Sigmoid colon (tissue), 7 donors: ENCODE measurements around the gene ZNF443. TPM values are rescaled to one million over a fixed set of nuclear protein-coding genes. Genes with fewer than 3 reads are reported as not detected.
A peak's percentile ranks its signal among the peaks of the same experiment; 100 is the strongest.

ENCODE experiments used
- DNase-seq: peaks from one replicate; pipeline ENCODE4 v3.0.0-alpha.2; 2019
- H3K27ac ChIP-seq, 4 donors: fragments of 200-600 bp; sonication (generic); one replicate each; pipeline ENCODE4 v1.5.1; 2016 to 2019; ENCODE audit warnings: mild to moderate bottlenecking in 1 of 4
- H3K27me3 ChIP-seq, 3 donors: fragments of 200-600 bp; sonication (generic); one replicate each; pipeline ENCODE4 v1.5.1; 2019; ENCODE audit warnings: mild to moderate bottlenecking in 1 of 3
- H3K36me3 ChIP-seq, 4 donors: fragments of 200-600 bp; sonication (generic); one replicate each; pipeline ENCODE4 v1.5.1; 2016 to 2019
- H3K4me1 ChIP-seq, 4 donors: fragments of 200-600 bp; sonication (generic); one replicate each; pipeline ENCODE4 v1.5.1; 2017 to 2019
- H3K4me3 ChIP-seq, 4 donors: fragments of 200-600 bp; sonication (generic); one replicate each; pipeline ENCODE4 v1.5.1; 2017 to 2019; ENCODE audit warnings: mild to moderate bottlenecking in 2 of 4, moderate library complexity in 1 of 4
- H3K9me3 ChIP-seq, 4 donors: fragments of 200-600 bp in 3 of 4; sonication (generic) in 3 of 4; one replicate each; pipeline versions ENCODE4 v1.5.1 to v1.6.1; 2013 to 2019
- CTCF ChIP-seq, 4 experiments: fragments of 450-650 bp in 3 of 4; fragments of 200-600 bp in 1 of 4; IDR thresholded peaks; one replicate each; pipeline ENCODE4 v1.5.1; 2016 to 2019; ENCODE audit warnings: antibody characterized with exemption in 4 of 4, mild to moderate bottlenecking in 3 of 4, moderate library complexity in 2 of 4
- EP300 ChIP-seq, 4 donors: sonication (generic); formaldehyde crosslinking; IDR thresholded peaks; one replicate each; pipeline ENCODE4 v1.6.1; 2017; ENCODE audit warnings: antibody characterized with exemption in 4 of 4
- POLR2A ChIP-seq, 2 donors: fragments of 450-650 bp; IDR thresholded peaks; one replicate each; pipeline ENCODE4 v1.6.1; 2016; ENCODE audit warnings: antibody characterized with exemption in 2 of 2, mild to moderate bottlenecking in 2 of 2, moderate library complexity in 2 of 2
- POLR2AphosphoS5 ChIP-seq, 4 donors: sonication (generic); formaldehyde crosslinking; IDR thresholded peaks; one replicate each; pipeline ENCODE4 v1.6.1; 2017; ENCODE audit warnings: antibody characterized with exemption in 4 of 4
- WGBS, 2 donors: extraction: QIAGEN DNeasy Blood & Tissue Kit; methylation state at CpG; one replicate each; pipeline ENCODE4 v1.1.7; 2013; 5-methylcytosine and 5-hydroxymethylcytosine counted together
- intact Hi-C: fragments of 100-400 bp; cut with DNase I; formaldehyde crosslinking; loops from one replicate; pipeline ENCODE4 v1.15.1; 2023
- polyA plus RNA-seq, 3 donors: library from polyadenylated mRNA; stranded (reverse); fragments of 200-250 nt; gene quantifications; one replicate each; pipeline ENCODE4 v1.2.3, GENCODE V29; 2013
- total RNA-seq, 4 donors: library from RNA; depleted of rRNA; stranded (reverse); fragments of >200 nt; gene quantifications; one replicate each; pipeline ENCODE4 v1.1.0, GENCODE V29; 2016
- donor health status: healthy with polysubstance abuse.
- donor health status: Bipolar disorder and iron deficiency.
- donor health status: healthy.

Gene ZNF443
- total and polyA plus RNA-seq, 7 donors, result 2.3 to 5.6 (median 3.2) TPM

- no peaks in the 10 kb centered on the region for H3K27me3 ChIP-seq
- 0% methylated on average over 53 of the region's 53 CpGs for WGBS, 2 donors
- H3K4me3 ChIP-seq, result peak within 1 kb of the TSS; percentile 78 to 97 (median 83)
- H3K4me1 ChIP-seq, result peaks cover 0 to 22% (median 9%) of the 10 kb centered on the region in 4 donors
- intact Hi-C loops, result loop anchor here (2.0 kb wide), 2 partner anchors 42 to 66 kb away; partner anchors contain the start of gene ZNF564
- peak; percentile 94 for DNase-seq
- peak within 1 kb of the TSS; percentile 70 to 88 (median 80) for H3K27ac ChIP-seq
- no peaks in the 10 kb centered on the region for H3K9me3 ChIP-seq
- no peak for TF ChIP-seq EP300 (IDR thresholded peaks at IDR 0.05)
- TF ChIP-seq POLR2AphosphoS5 (IDR thresholded peaks at IDR 0.05), result peak in 3 of 4 donors; percentile 68 to 77 (median 76)
- TF ChIP-seq POLR2A (IDR thresholded peaks at IDR 0.05), result peak in 1 of 2 donors; percentile 56
- no peak for TF ChIP-seq CTCF (IDR thresholded peaks at IDR 0.05)
- no peaks in the 10 kb centered on the region for H3K36me3 ChIP-seq
Measured at GRCh38 chr19:12484371-12485051, 43.7 kb upstream of the ZNF443 start, which contains the start of gene ZNF709. Gene ZNF709 (minus strand): TSS chr19:12484816. CDS start chr19:12484657, 159 bp downstream.

DNA sequence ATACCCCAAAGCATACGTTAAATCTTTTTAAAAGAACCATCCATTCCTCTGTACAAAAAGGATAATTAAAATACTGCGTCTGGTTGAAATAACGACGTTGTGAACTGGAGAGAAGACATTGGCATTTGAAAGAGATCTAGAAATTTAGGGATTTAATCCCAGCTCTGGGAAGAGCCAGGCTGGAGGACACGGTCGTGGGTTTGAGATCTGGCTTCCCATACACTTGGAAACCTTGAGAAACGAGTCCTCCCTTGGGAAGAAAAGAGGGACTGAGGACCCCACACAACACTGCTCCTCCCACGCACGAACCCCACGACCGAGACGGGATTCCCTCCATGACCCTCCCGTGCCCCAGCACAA lies 43.2 kb upstream of the ZNF443 start:
- 0 to 1% methylated on average over 13 of the region's 13 CpGs for WGBS, 2 donors
- intact Hi-C loops, result loop anchor here (2.0 kb wide), 2 partner anchors 41 to 67 kb away; partner anchors contain the start of gene ZNF564

DNA sequence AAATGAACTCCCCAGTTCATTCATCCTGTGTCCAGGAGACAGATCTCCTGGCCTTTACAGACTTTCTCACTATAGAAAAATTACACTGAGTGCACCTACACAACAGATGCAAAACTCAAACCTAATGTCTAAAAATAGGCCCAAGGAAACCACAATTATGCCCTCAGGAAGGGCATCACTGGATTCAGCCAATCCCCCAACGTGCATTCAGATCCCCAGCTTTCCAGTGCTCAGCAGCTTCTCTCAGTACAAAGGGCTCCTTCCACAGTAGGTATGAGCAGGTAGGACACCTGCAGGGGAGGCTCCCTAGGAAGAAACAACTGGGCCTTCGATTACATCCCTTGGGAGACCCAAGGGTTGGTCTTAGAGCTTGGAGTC lies 41.7 kb upstream of the ZNF443 start:
- TF ChIP-seq POLR2AphosphoS5 (IDR thresholded peaks at IDR 0.05) (no peak), CTCF (IDR thresholded peaks at IDR 0.05) (no peak), POLR2A (IDR thresholded peaks at IDR 0.05) (no peak), EP300 (IDR thresholded peaks at IDR 0.05) (no peak)
- H3K36me3 ChIP-seq, result no peaks in the 10 kb centered on the region

More for the DNA sequence above, 43.2 kb upstream of the ZNF443 start:
- Histone ChIP-seq H3K4me1 (peaks cover 0 to 22% (median 9%) of the 10 kb centered on the region in 4 donors), H3K4me3 (peak overlapping the region; percentile 78 to 97 (median 83)), H3K27me3 (no peaks in the 10 kb centered on the region), H3K9me3 (no peaks in the 10 kb centered on the region), H3K27ac (peak overlapping the region; percentile 70 to 88 (median 80)), H3K36me3 (no peaks in the 10 kb centered on the region)
- DNase-seq, result no peak
- TF ChIP-seq EP300 (IDR thresholded peaks at IDR 0.05), result no peak
- no peak for TF ChIP-seq POLR2AphosphoS5 (IDR thresholded peaks at IDR 0.05)
- TF ChIP-seq POLR2A (IDR thresholded peaks at IDR 0.05), result no peak
- no peak for TF ChIP-seq CTCF (IDR thresholded peaks at IDR 0.05)

GRCh38 chr19:12481781-12482508 lies 41.1 kb upstream of the ZNF443 start:
- TF ChIP-seq CTCF (IDR thresholded peaks at IDR 0.05), result no peak
- TF ChIP-seq POLR2A (IDR thresholded peaks at IDR 0.05), result no peak
- no peak for TF ChIP-seq EP300 (IDR thresholded peaks at IDR 0.05)
- no peak for TF ChIP-seq POLR2AphosphoS5 (IDR thresholded peaks at IDR 0.05)
- H3K9me3 ChIP-seq, result no peaks in the 10 kb centered on the region
- peaks cover 0 to 22% (median 9%) of the 10 kb centered on the region in 4 donors for H3K4me1 ChIP-seq
- 68 to 88% methylated on average over 4 of the region's 4 CpGs for WGBS, 2 donors
- no peaks in the 10 kb centered on the region for H3K27me3 ChIP-seq
- H3K27ac ChIP-seq, result no peak overlapping the region
- no peak for DNase-seq
- H3K4me3 ChIP-seq, result no peak overlapping the region
- H3K36me3 ChIP-seq, result no peaks in the 10 kb centered on the region
- intact Hi-C loops, result no loop called here

More for the DNA sequence above, 41.7 kb upstream of the ZNF443 start:
- Histone ChIP-seq H3K27me3 (no peaks in the 10 kb centered on the region), H3K4me3 (no peak overlapping the region), H3K9me3 (no peaks in the 10 kb centered on the region), H3K4me1 (peaks cover 0 to 22% (median 9%) of the 10 kb centered on the region in 4 donors), H3K27ac (no peak overlapping the region)
- DNase-seq, result no peak
- intact Hi-C loops, result no loop called here
- WGBS, 2 donors, result 46 to 80% methylated on average over 2 of the region's 2 CpGs
